H9 (cell line): ENCODE measurements around the gene PTTG1. TPM values are rescaled to one million over a fixed set of nuclear protein-coding genes. Genes with fewer than 3 reads are reported as not detected.
A peak's percentile ranks its signal among the peaks of the same experiment; 100 is the strongest.

Experiments
- DNase-seq: peaks from one replicate; pipeline ENCODE4 v3.0.0-alpha.2; 2017
- H2AFZ ChIP-seq: one replicate; pipeline ENCODE4 v1.6.1; 2013; ENCODE audit warnings: mild to moderate bottlenecking, low read length, control low read depth, moderate library complexity
- H2AK5ac ChIP-seq: 2 replicates; pipeline ENCODE4 v1.6.1; 2013; ENCODE audit warnings: low read length, control low read depth, mixed read lengths; ENCODE audit not compliant: insufficient read length
- H2BK120ac ChIP-seq: one replicate; pipeline ENCODE4 v1.6.1; 2013; ENCODE audit warnings: low read depth, mild to moderate bottlenecking, low read length, control low read depth, inconsistent platforms; ENCODE audit not compliant: poor library complexity, severe bottlenecking
- H2BK12ac ChIP-seq: 2 replicates; pipeline ENCODE4 v1.6.1; 2013; ENCODE audit warnings: low read length, control low read depth, mixed read lengths, low read depth; ENCODE audit not compliant: insufficient read length
- H2BK15ac ChIP-seq: 2 replicates; pipeline ENCODE4 v1.6.1; 2013; ENCODE audit warnings: low read depth, low read length, control low read depth
- H2BK20ac ChIP-seq: one replicate; pipeline ENCODE4 v1.6.1; 2013; ENCODE audit warnings: low read depth, mild to moderate bottlenecking, low read length, control low read depth, inconsistent platforms; ENCODE audit not compliant: poor library complexity, severe bottlenecking
- H2BK5ac ChIP-seq: 2 replicates; pipeline ENCODE4 v1.6.1; 2013; ENCODE audit warnings: low read length, control low read depth, mixed read lengths; ENCODE audit not compliant: insufficient read length
- H3K14ac ChIP-seq: 2 replicates; pipeline ENCODE4 v1.6.1; 2013; ENCODE audit warnings: low read length, control low read depth; ENCODE audit not compliant: insufficient read depth
- H3K18ac ChIP-seq: 2 replicates; pipeline ENCODE4 v1.6.1; 2013; ENCODE audit warnings: low read depth, mild to moderate bottlenecking, mixed read lengths, low read length, control low read depth; ENCODE audit not compliant: insufficient read length
- H3K23ac ChIP-seq: 2 replicates; pipeline ENCODE4 v1.6.1; 2013; ENCODE audit warnings: low read length, control low read depth, mixed read lengths, low read depth; ENCODE audit not compliant: insufficient read length
- H3K23me2 ChIP-seq: 2 replicates; pipeline ENCODE4 v1.6.1; 2013; ENCODE audit warnings: low read depth, mild to moderate bottlenecking, mixed read lengths, low read length, control low read depth; ENCODE audit not compliant: insufficient read length, poor library complexity, severe bottlenecking
- H3K27ac ChIP-seq: 2 replicates; pipeline ENCODE4 v1.5.1; 2013; ENCODE audit warnings: low read length, control low read depth, mixed read lengths, low read depth; ENCODE audit not compliant: insufficient read length
- H3K27me3 ChIP-seq: 2 replicates; pipeline ENCODE4 v1.6.1; 2013; ENCODE audit warnings: low read length, control low read depth, inconsistent platforms; ENCODE audit not compliant: insufficient read depth
- H3K4ac ChIP-seq: 2 replicates; pipeline ENCODE4 v1.6.1; 2013; ENCODE audit warnings: low read depth, mild to moderate bottlenecking, control low read depth, inconsistent platforms, low read length, moderate library complexity
- H3K4me1 ChIP-seq: 2 replicates; pipeline ENCODE4 v1.6.1; 2013; ENCODE audit warnings: low read length, control low read depth, inconsistent platforms; ENCODE audit not compliant: insufficient read depth
- H3K4me2 ChIP-seq: 2 replicates; pipeline ENCODE4 v1.6.1; 2013; ENCODE audit warnings: low read length, control low read depth, mixed read lengths; ENCODE audit not compliant: insufficient read length, insufficient read depth
- H3K56ac ChIP-seq: 2 replicates; pipeline ENCODE4 v1.6.1; 2013; ENCODE audit warnings: low read depth, mild to moderate bottlenecking, mixed read lengths, low read length, control low read depth; ENCODE audit not compliant: insufficient read length
- H3K79me1 ChIP-seq: 2 replicates; pipeline ENCODE4 v1.6.1; 2013; ENCODE audit warnings: low read depth, mild to moderate bottlenecking, moderate library complexity, low read length, control low read depth, inconsistent platforms; ENCODE audit not compliant: insufficient read depth, poor library complexity, severe bottlenecking
- H3K79me2 ChIP-seq: 2 replicates; pipeline ENCODE4 v1.6.1; 2013; ENCODE audit warnings: low read length, control low read depth, inconsistent platforms; ENCODE audit not compliant: insufficient read depth
- H3K9ac ChIP-seq: 2 replicates; pipeline ENCODE4 v1.6.1; 2013; ENCODE audit warnings: low read length, control low read depth, mixed read lengths; ENCODE audit not compliant: insufficient read length; ENCODE audit errors: extremely low read depth
- H3K9me3 ChIP-seq: one replicate; pipeline ENCODE4 v1.6.1; 2013; ENCODE audit warnings: low read depth, low read length, inconsistent platforms; ENCODE audit not compliant: control insufficient read depth
- H3T11ph ChIP-seq: one replicate; pipeline ENCODE4 v1.6.1; 2013; ENCODE audit warnings: mild to moderate bottlenecking, low read length, control low read depth, inconsistent platforms
- H4K20me1 ChIP-seq: one replicate; pipeline ENCODE4 v1.6.1; 2013; ENCODE audit not compliant: control insufficient read depth, insufficient read length, insufficient read depth
- H4K5ac ChIP-seq: 2 replicates; pipeline ENCODE4 v1.6.1; 2013; ENCODE audit warnings: low read depth, mild to moderate bottlenecking, mixed read lengths, low read length, control low read depth; ENCODE audit not compliant: insufficient read length
- H4K8ac ChIP-seq: replicated peaks from 2 replicates; pipeline ENCODE4 v1.6.1; 2013; ENCODE audit warnings: low read length, control low read depth, mixed read lengths, low read depth; ENCODE audit not compliant: insufficient read length
- H4K91ac ChIP-seq: 2 replicates; pipeline ENCODE4 v1.6.1; 2013; ENCODE audit warnings: low read depth, mild to moderate bottlenecking, moderate library complexity, mixed read lengths, low read length, control low read depth; ENCODE audit not compliant: insufficient read length
- H3K27ac Mint-ChIP-seq, 3 experiments: 2 replicates in 2 of 3; 3 replicates in 1 of 3; pipeline ENCODE4 v1.8.0; 2020 to 2021; ENCODE audit warnings: mixed read lengths in 3 of 3, mild to moderate bottlenecking in 1 of 3, moderate library complexity in 1 of 3
- H3K27me3 Mint-ChIP-seq: 2 replicates; pipeline ENCODE4 v1.8.0; 2021; ENCODE audit warnings: low read depth, mild to moderate bottlenecking, moderate library complexity, mixed read lengths
- H3K36me3 Mint-ChIP-seq, 3 experiments: 2 replicates in 2 of 3; 3 replicates in 1 of 3; pipeline ENCODE4 v1.8.0; 2020 to 2021; ENCODE audit warnings: low read depth in 3 of 3, mixed read lengths in 3 of 3; ENCODE audit not compliant: insufficient read depth in 1 of 3
- H3K4me1 Mint-ChIP-seq, 2 experiments: 2 replicates each; pipeline ENCODE4 v1.8.0; 2020; ENCODE audit warnings: mixed read lengths in 2 of 2
- H3K4me3 Mint-ChIP-seq, 2 experiments: 2 replicates in 1 of 2; 3 replicates in 1 of 2; pipeline ENCODE4 v1.8.0; 2020 to 2021; ENCODE audit warnings: mild to moderate bottlenecking in 2 of 2, mixed read lengths in 2 of 2, moderate library complexity in 1 of 2
- H3K9me3 Mint-ChIP-seq, 2 experiments: 2 replicates in 1 of 2; 3 replicates in 1 of 2; pipeline ENCODE4 v1.8.0; 2020; ENCODE audit warnings: mild to moderate bottlenecking in 2 of 2, mixed read lengths in 2 of 2, moderate library complexity in 1 of 2
- CTCF ChIP-seq: fragments of 200-600 bp; sonication (generic); conservative IDR thresholded peaks from 3 replicates; pipeline ENCODE4 v1.8.0; 2021; ENCODE audit warnings: antibody characterized with exemption, mild to moderate bottlenecking
- WGBS: extraction: QIAGEN DNeasy Blood & Tissue Kit; methylation state at CpG from one replicate; pipeline ENCODE4 v1.1.7; 2013; ENCODE audit warnings: missing lambda C conversion rate, low lambda C conversion rate, mixed read lengths; ENCODE audit not compliant: insufficient read length; ENCODE audit errors: extremely low coverage; 5-methylcytosine and 5-hydroxymethylcytosine counted together
- total RNA-seq: library from RNA; stranded (reverse); gene quantifications from 2 replicates; pipeline ENCODE4 v1.2.1, GENCODE V29; 2021

The PTTG1 gene
- total RNA-seq, 1 experiment from 2014 or later = 279 TPM

GRCh38 chr5:160475864-160476438 is 54.3 kb downstream of the PTTG1 start:
- no peak overlapping the region for H3T11ph ChIP-seq
- H3K27ac Mint-ChIP-seq = peak overlapping the region in 2 of 3 experiments; percentile 41 to 62; a peak in 4 of 7 replicates
- H2BK15ac ChIP-seq = no peak overlapping the region
- WGBS = no CpG with 5 or more reads among the region's 7 CpGs
- no peak overlapping the region for H3K4me3 Mint-ChIP-seq
- H3K9me3 Mint-ChIP-seq = no peaks in the 10 kb centered on the region
- H4K91ac ChIP-seq = no peak overlapping the region
- no peak overlapping the region for H2AK5ac ChIP-seq
- no peaks in the 10 kb centered on the region for H3K79me1 ChIP-seq
- H4K5ac ChIP-seq = no peak overlapping the region
- H3K27me3 Mint-ChIP-seq = no peaks in the 10 kb centered on the region
- H3K18ac ChIP-seq = no peak overlapping the region
- H3K9me3 ChIP-seq = no peaks in the 10 kb centered on the region
- H3K4me2 ChIP-seq = no peak overlapping the region
- peaks cover 22 to 38% of the 10 kb centered on the region in 2 experiments for H3K4me1 Mint-ChIP-seq
- H2BK20ac ChIP-seq = no peak overlapping the region
- H4K8ac ChIP-seq = no peak overlapping the region
- H3K56ac ChIP-seq = no peak overlapping the region
- H3K4ac ChIP-seq = no peak overlapping the region
- no peak overlapping the region; the same call in 1 of the 2 replicates for H3K14ac ChIP-seq
- H3K9ac ChIP-seq = no peak overlapping the region
- no peak overlapping the region for H2BK12ac ChIP-seq
- TF ChIP-seq CTCF = no peak
- H3K27ac ChIP-seq = no peak overlapping the region
- H2BK5ac ChIP-seq = no peak overlapping the region
- no peaks in the 10 kb centered on the region for H3K23me2 ChIP-seq
- no peak for DNase-seq
- no peaks in the 10 kb centered on the region for H3K79me2 ChIP-seq
- peaks cover 0 to 1% (median 0%) of the 10 kb centered on the region in 3 experiments; a peak in 1 of 7 replicates for H3K36me3 Mint-ChIP-seq
- no peaks in the 10 kb centered on the region for H4K20me1 ChIP-seq
- H3K27me3 ChIP-seq = no peaks in the 10 kb centered on the region
- peaks cover 12% of the 10 kb centered on the region; the same call in 1 of the 2 replicates for H3K4me1 ChIP-seq
- H2BK120ac ChIP-seq = no peak overlapping the region
- no peak overlapping the region for H3K23ac ChIP-seq
- no peak overlapping the region for H2AFZ ChIP-seq
